Stimulated activated memory B cell treated with anti-CD40 and anti-IgM and Interleukin-4, amounts not matched to agents 10 μg/mL and 1 μg/mL and 100 μg/mL, for 72 hours (primary cell): ENCODE measurements around the gene AMBRA1.

Experiments
- ATAC-seq: fragments of 150-1000 bp; cut with Tn5 transposase; 2 replicates; pipeline ENCODE4 v1.10.0; 2021
- H3K27ac Mint-ChIP-seq: one replicate; pipeline ENCODE4 v1.8.0; 2022; ENCODE audit warnings: mild to moderate bottlenecking, mixed read lengths
- H3K27me3 Mint-ChIP-seq: one replicate; pipeline ENCODE4 v1.8.0; 2022; ENCODE audit warnings: mixed read lengths
- H3K36me3 Mint-ChIP-seq: one replicate; pipeline ENCODE4 v1.8.0; 2022; ENCODE audit warnings: mixed read lengths
- H3K4me1 Mint-ChIP-seq: one replicate; pipeline ENCODE4 v1.8.0; 2022; ENCODE audit warnings: mixed read lengths
- H3K4me3 Mint-ChIP-seq: one replicate; pipeline ENCODE4 v1.8.0; 2022; ENCODE audit warnings: mild to moderate bottlenecking, moderate library complexity, mixed read lengths
- H3K9me3 Mint-ChIP-seq: one replicate; pipeline ENCODE4 v1.8.0; 2022; ENCODE audit warnings: mixed read lengths

Gene AMBRA1

GRCh38 chr11:46414879-46415278 lies 178.9 kb downstream of the AMBRA1 start:
- ATAC-seq = no peak
- H3K27me3 Mint-ChIP-seq = no peaks in the 10 kb centered on the region
- H3K36me3 Mint-ChIP-seq = peaks cover 75% of the 10 kb centered on the region
- H3K9me3 Mint-ChIP-seq = no peaks in the 10 kb centered on the region
- H3K4me3 Mint-ChIP-seq = no peak overlapping the region
- no peaks in the 10 kb centered on the region for H3K4me1 Mint-ChIP-seq
- H3K27ac Mint-ChIP-seq = no peak overlapping the region

GRCh38 chr11:46414466-46414796 lies 179.4 kb downstream of the AMBRA1 start:
- H3K36me3 Mint-ChIP-seq = peaks cover 80% of the 10 kb centered on the region
- no peak for ATAC-seq
- no peak overlapping the region for H3K4me3 Mint-ChIP-seq
- H3K9me3 Mint-ChIP-seq = no peaks in the 10 kb centered on the region
- no peak overlapping the region for H3K27ac Mint-ChIP-seq
- H3K4me1 Mint-ChIP-seq = no peaks in the 10 kb centered on the region
- no peaks in the 10 kb centered on the region for H3K27me3 Mint-ChIP-seq

DNA sequence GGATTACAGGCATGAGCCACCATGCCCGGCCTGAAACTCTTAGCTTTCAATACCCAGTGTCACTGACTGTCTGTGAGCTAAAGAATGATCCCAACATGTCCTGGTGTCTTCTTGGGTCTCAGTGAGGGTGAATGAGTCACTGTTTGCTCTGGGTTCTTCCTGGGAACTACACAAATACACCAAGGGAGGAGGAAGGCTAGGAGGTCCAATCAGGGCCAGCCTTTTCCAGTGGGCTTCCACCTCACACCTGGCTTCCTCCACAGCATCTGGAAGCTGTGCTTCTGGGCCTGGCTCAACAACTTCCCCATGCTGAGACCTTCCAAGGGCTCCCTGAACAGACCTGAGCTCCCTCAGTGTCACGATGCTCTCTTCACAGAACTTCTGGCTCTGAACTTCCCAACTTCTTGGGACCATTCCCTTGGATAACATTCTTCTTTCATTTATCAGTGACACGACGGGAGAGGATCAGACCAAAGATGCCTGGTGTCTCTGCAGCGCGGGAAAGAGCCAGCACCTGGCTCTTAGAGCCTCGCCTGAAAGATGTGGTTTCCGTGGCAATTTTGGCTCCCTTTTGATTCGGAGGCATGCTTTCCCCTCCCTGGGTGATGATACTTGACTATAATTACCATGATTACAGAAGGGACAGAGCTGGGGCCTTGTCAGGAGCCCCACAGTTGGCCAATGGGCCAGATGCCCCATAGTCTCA lies 179.9 kb downstream of the AMBRA1 start:
- H3K9me3 Mint-ChIP-seq = no peaks in the 10 kb centered on the region
- no peak for ATAC-seq
- no peaks in the 10 kb centered on the region for H3K27me3 Mint-ChIP-seq
- peaks cover 78% of the 10 kb centered on the region for H3K36me3 Mint-ChIP-seq
- no peaks in the 10 kb centered on the region for H3K4me1 Mint-ChIP-seq
- H3K27ac Mint-ChIP-seq = no peak overlapping the region
- H3K4me3 Mint-ChIP-seq = no peak overlapping the region

GRCh38 chr11:46410021-46410420 lies 183.8 kb downstream of the AMBRA1 start:
- no peak for ATAC-seq

DNA sequence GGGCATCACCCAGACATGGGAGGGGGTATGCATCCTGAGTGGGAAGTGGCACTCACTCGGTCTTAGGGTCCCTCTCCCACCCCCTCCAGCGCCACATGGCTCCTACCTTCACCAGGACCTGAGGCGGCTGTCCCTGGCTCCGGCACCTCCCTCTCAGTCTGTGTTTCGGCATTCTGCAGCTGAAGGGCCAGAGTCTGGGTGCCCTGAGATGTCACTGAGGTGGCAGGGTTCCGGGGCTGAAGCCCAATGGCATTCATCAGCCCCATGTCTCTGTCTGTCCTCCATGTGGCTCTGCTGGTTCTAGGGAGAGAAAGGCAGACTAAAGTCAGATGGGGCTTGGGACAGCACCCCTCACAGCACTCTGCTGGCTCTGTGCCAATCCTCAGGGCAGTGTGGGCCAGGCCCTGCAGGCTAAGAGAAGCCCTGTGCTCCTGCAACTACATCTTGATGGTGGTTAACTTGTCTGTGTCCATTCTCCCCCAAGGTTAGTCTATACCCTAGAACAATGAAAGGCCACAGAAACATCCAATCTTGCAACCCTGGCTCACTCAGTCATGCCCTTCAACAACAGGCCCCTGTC lies 185.3 kb downstream of the AMBRA1 start:
- no peaks in the 10 kb centered on the region for H3K9me3 Mint-ChIP-seq
- no peaks in the 10 kb centered on the region for H3K4me1 Mint-ChIP-seq
- no peak overlapping the region for H3K27ac Mint-ChIP-seq
- peaks cover 66% of the 10 kb centered on the region for H3K36me3 Mint-ChIP-seq
- H3K27me3 Mint-ChIP-seq = no peaks in the 10 kb centered on the region
- ATAC-seq = no peak
- no peak overlapping the region for H3K4me3 Mint-ChIP-seq

More at GRCh38 chr11:46410021-46410420, 183.8 kb downstream of the AMBRA1 start:
- Mint-ChIP-seq H3K27ac (no peak overlapping the region), H3K9me3 (no peaks in the 10 kb centered on the region), H3K27me3 (no peaks in the 10 kb centered on the region), H3K4me3 (no peak overlapping the region), H3K36me3 (peaks cover 70% of the 10 kb centered on the region), H3K4me1 (no peaks in the 10 kb centered on the region)

DNA sequence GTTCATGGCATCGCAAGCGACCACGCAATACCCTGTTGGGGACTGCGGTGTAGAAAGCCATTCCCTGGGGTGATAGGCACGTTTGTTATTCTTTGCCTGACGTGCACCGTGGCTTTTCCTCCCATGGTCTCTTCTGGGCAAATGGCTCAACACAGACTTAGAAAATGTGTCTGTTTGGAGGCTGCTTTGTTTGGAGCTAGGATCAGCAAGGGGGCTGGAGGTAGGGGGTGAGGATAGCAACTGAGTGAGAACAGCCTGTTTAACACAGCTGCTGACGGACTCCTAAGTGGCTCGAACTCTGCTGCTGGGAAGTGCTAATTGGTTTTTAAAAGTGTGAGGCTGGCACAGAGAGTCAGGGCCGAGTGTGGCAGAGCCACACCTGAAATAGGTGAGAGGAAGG lies 186.2 kb downstream of the AMBRA1 start:
- Mint-ChIP-seq H3K27ac (no peak overlapping the region), H3K27me3 (no peaks in the 10 kb centered on the region), H3K4me3 (no peak overlapping the region), H3K36me3 (peaks cover 67% of the 10 kb centered on the region), H3K4me1 (no peaks in the 10 kb centered on the region), H3K9me3 (no peaks in the 10 kb centered on the region)
- ATAC-seq = no peak

GRCh38 chr11:46404476-46405017 lies 189.3 kb downstream of the AMBRA1 start:
- Mint-ChIP-seq H3K9me3 (no peaks in the 10 kb centered on the region), H3K27me3 (no peaks in the 10 kb centered on the region), H3K27ac (no peak overlapping the region), H3K4me3 (no peak overlapping the region), H3K4me1 (no peaks in the 10 kb centered on the region), H3K36me3 (peaks cover 77% of the 10 kb centered on the region)
- no peak for ATAC-seq

DNA sequence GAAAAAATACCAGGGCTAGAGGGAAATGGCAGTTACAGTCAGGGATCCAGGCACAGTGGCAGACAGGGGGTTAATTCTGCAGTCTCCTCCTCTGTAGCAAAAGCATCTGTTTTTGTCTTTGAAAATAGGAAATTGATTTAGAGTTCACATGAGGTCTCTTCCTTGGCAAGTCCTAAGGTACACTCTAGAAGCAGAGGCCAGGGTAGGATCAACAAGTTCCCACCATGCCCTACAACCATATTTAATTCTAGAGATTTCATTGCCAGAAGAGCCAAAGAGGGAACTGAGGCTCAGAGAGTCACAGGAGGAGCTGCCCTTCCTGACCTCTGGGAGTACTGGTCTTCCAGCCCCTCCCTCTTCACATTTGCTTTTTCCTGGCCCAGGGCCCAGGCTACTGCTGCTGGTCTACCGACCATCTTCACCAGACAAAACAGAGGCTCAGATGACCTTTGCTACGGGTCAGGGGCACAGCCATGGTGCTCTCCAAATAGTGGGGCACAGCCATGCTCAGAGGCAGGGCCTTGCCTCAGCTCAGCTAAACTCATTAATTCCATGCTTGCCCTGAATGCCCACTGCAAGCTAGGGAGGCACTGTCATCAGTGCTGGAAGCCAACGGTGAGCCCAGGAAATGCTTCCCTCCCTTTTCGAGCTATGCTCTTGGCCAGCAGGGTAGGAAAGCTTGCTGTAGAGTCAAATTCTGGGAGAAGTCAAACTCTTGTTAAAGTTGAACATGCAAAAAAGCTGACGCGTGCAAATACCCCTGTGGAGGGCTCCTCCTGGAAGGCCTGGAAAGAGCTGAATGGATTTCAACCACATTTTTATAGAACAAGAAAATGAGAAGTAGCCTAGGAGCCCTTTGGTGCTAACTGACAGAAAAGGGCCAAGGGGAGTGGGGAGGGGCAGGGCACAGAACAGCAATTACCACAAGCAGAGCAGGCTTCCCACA lies 190.6 kb downstream of the AMBRA1 start:
- Mint-ChIP-seq H3K4me3 (no peak overlapping the region), H3K36me3 (peaks cover 75% of the 10 kb centered on the region), H3K4me1 (no peaks in the 10 kb centered on the region), H3K9me3 (no peaks in the 10 kb centered on the region), H3K27me3 (no peaks in the 10 kb centered on the region), H3K27ac (no peak overlapping the region)
- ATAC-seq = no peak

DNA sequence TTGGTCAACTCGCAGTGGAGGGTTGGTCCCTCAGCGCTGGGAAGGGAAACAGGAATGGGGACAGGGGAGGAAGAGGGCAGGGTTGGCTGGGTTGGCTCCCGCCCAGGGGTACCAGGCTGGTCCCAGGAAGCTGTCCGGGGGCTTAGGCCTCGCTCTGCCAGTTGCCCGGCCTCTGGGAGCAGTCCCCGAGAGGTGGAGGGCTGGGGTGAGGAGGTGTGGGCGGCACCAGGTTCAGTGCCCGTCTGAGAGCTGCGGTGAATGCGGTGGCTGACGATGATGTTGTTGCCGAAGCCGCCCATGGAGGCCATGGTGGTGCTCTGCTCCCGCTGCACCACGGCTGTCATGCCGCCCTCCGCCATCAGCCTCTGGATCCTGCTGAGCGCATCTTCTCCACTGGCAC lies 196.3 kb downstream of the AMBRA1 start:
- Mint-ChIP-seq H3K9me3 (no peaks in the 10 kb centered on the region), H3K27me3 (peaks cover 11% of the 10 kb centered on the region), H3K36me3 (peaks cover 59% of the 10 kb centered on the region), H3K4me3 (no peak overlapping the region), H3K27ac (no peak overlapping the region), H3K4me1 (peaks cover 11% of the 10 kb centered on the region)
- ATAC-seq = no peak

DNA sequence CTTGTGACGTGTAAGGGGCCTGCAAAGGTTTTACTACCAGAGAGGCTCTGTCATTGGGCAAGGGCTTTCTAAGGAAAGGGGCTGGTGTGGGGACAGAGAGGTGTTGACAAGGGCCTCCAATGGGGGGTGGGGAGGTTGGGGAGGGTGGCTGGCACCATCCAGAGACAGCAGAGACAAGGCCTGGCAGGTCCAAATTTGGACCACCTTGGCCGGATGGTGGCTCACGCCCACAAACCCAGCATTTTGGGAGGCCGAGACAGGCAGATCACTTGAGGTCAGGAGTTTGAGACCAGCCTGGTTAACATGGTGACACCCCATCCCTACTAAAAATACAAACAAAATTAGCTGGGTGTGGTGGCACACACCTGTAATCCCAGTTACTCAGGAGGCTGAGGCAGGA lies 200.1 kb downstream of the AMBRA1 start:
- no peak overlapping the region for H3K4me3 Mint-ChIP-seq
- H3K27me3 Mint-ChIP-seq = peaks cover 38% of the 10 kb centered on the region
- no peaks in the 10 kb centered on the region for H3K9me3 Mint-ChIP-seq
- H3K27ac Mint-ChIP-seq = no peak overlapping the region
- H3K36me3 Mint-ChIP-seq = peaks cover 30% of the 10 kb centered on the region
- peaks cover 28% of the 10 kb centered on the region for H3K4me1 Mint-ChIP-seq
- ATAC-seq = no peak

DNA sequence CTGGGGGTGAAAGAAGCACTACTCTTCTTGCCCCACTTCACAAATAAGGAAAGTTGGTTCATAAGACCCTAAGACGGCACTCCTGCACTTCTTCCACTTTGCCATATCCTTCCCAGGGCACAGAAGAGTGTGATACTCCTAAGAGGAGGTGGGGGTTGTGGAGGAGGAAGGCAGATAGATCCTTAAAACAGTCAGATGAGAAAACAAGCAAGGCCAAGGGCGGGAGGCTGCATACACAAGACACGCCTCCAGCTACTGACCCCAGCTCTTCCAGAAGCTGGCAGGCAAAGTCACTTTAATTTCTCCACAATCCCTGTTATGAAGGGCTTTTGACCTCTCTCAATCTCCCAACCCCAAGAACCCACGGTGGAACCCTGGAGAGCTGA lies 200.6 kb downstream of the AMBRA1 start:
- Mint-ChIP-seq H3K9me3 (no peaks in the 10 kb centered on the region), H3K4me3 (peak overlapping the region; percentile 73), H3K4me1 (peaks cover 31% of the 10 kb centered on the region), H3K27me3 (peaks cover 43% of the 10 kb centered on the region), H3K27ac (no peak overlapping the region), H3K36me3 (peaks cover 26% of the 10 kb centered on the region)
- no peak for ATAC-seq

GRCh38 chr11:46392421-46393230 lies 201.2 kb downstream of the AMBRA1 start:
- H3K27me3 Mint-ChIP-seq = peaks cover 49% of the 10 kb centered on the region
- H3K4me3 Mint-ChIP-seq = peak overlapping the region; percentile 73
- no peak overlapping the region for H3K27ac Mint-ChIP-seq
- no peaks in the 10 kb centered on the region for H3K9me3 Mint-ChIP-seq
- H3K36me3 Mint-ChIP-seq = peaks cover 20% of the 10 kb centered on the region
- peak; percentile 80 for ATAC-seq
- peaks cover 36% of the 10 kb centered on the region for H3K4me1 Mint-ChIP-seq

- Mint-ChIP-seq H3K27ac (no peak within 1 kb of the TSS), H3K4me3 (peak within 1 kb of the TSS; percentile 73), H3K27me3 (peaks cover 58% of the 10 kb centered on the region), H3K4me1 (peaks cover 36% of the 10 kb centered on the region), H3K36me3 (peaks cover 11% of the 10 kb centered on the region), H3K9me3 (no peaks in the 10 kb centered on the region)
- no peak for ATAC-seq
Observed at GRCh38 chr11:46391578-46392420, 202.0 kb downstream of the AMBRA1 start, which contains the start of gene CHRM4. Gene CHRM4, minus strand, starts transcription at chr11:46391776. Its CDS starts 5,219 bp downstream, at chr11:46386557.

GRCh38 chr11:46391186-46391577 lies 202.6 kb downstream of the AMBRA1 start:
- H3K4me1 Mint-ChIP-seq = peaks cover 36% of the 10 kb centered on the region
- peaks cover 5% of the 10 kb centered on the region for H3K36me3 Mint-ChIP-seq
- H3K9me3 Mint-ChIP-seq = no peaks in the 10 kb centered on the region
- no peak overlapping the region for H3K4me3 Mint-ChIP-seq
- peaks cover 64% of the 10 kb centered on the region for H3K27me3 Mint-ChIP-seq
- no peak overlapping the region for H3K27ac Mint-ChIP-seq
- no peak for ATAC-seq
